K562 (cell line): ENCODE measurements around the gene PRELID1.

Experiments used
- CTCFL ChIP-seq: IDR thresholded peaks from 2 replicates; pipeline ENCODE4 v1.6.1; 2011; ENCODE audit warnings: borderline replicate concordance, low read depth, mild to moderate bottlenecking, moderate library complexity, low read length; ENCODE audit not compliant: insufficient read depth, poor library complexity, severe bottlenecking
- E4F1 ChIP-seq: fragments of 250-450 bp; sonication (Bioruptor Pico); IDR thresholded peaks from 2 replicates; pipeline ENCODE4 v1.5.0; 2021; ENCODE audit warnings: mild to moderate bottlenecking, borderline replicate concordance
- FOXP1 ChIP-seq: sonication (generic); formaldehyde crosslinking; IDR thresholded peaks from 2 replicates; pipeline ENCODE4 v1.8.0; 2022; ENCODE audit warnings: mild to moderate bottlenecking, missing genetic modification reagents
- KDM1A ChIP-seq, 2 experiments: fragments of 450-650 bp; IDR thresholded peaks; 2 replicates each; pipeline ENCODE4 v1.6.1; 2016; ENCODE audit warnings: mild to moderate bottlenecking in 2 of 2
- MEIS2 ChIP-seq: fragments of 450-650 bp; IDR thresholded peaks from 2 replicates; pipeline ENCODE4 v1.6.1; 2014; ENCODE audit warnings: mild to moderate bottlenecking; ENCODE audit not compliant: partially characterized antibody
- NR2F6 ChIP-seq: fragments of 450-650 bp; formaldehyde crosslinking; IDR thresholded peaks from 2 replicates; pipeline ENCODE4 v1.4.0; 2020; ENCODE audit warnings: mild to moderate bottlenecking
- SREBF2 ChIP-seq: sonication (generic); formaldehyde crosslinking; IDR thresholded peaks from 2 replicates; pipeline ENCODE4 v1.4.0; 2020; ENCODE audit warnings: mild to moderate bottlenecking, missing genetic modification reagents
- ZNF79 ChIP-seq: fragments of 250-450 bp; sonication (Bioruptor Pico); IDR thresholded peaks from 2 replicates; pipeline ENCODE4 v1.4.0; 2020; ENCODE audit warnings: low read depth, mild to moderate bottlenecking, moderate library complexity
- TF ChIP-seq, protein P1 (sequence below), 2 experiments: fragments of 450-650 bp in 1 of 2; IDR thresholded peaks; 2 replicates each; pipeline ENCODE4 v1.6.1; 2011 to 2017; ENCODE audit warnings: low read depth in 2 of 2, antibody characterized with exemption in 1 of 2, borderline replicate concordance in 1 of 2, low read length in 1 of 2, mild to moderate bottlenecking in 1 of 2, mixed read lengths in 1 of 2; ENCODE audit not compliant: control insufficient read depth in 1 of 2
- TF ChIP-seq, protein P2 (sequence below): sonication (generic); formaldehyde crosslinking; IDR thresholded peaks from 2 replicates; pipeline ENCODE4 v1.9.0; 2022; ENCODE audit warnings: mild to moderate bottlenecking, missing genetic modification reagents
- TF ChIP-seq, protein P3 (sequence below): sonication (generic); formaldehyde crosslinking; IDR thresholded peaks from 2 replicates; pipeline ENCODE4 v1.5.0; 2020; ENCODE audit warnings: missing genetic modification reagents
- TF ChIP-seq, protein P4 (sequence below): sonication (generic); formaldehyde crosslinking; IDR thresholded peaks from 2 replicates; pipeline ENCODE4 v1.8.0; 2023; ENCODE audit warnings: missing genetic modification reagents, mild to moderate bottlenecking, borderline replicate concordance

DNA sequence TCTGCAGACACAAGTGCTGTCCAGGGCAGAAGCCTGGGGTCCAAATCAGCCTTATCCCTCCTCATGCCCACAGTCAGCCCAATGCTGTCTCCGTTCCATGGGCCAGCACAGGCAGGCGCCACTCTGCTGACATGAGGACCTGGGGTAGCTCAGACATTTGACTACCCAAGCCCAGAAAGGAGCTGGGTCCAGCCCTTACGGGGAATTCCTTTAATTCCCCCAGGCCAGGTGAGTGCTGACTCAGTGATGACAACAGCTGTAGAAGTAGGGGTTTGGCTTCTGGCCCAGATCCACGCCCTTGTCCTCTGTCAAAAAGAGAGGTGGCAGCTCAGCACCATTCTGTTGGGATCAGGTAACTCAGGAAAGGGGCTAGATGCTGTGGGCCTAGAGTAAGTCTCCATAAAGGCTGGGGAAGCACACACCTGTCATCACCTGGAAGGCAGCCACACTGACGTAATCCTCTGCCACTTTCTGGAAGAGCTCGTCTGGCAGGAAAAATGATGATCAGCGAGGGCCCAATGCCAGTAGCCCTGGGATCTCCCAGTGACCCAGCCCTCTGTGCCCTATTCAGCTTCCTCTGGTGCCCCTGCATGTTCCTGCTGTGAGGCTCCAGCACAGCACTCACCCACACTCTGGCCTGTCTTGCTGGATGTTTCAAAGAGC is 2.0 kb upstream of the PRELID1 start:
- TF ChIP-seq, protein P1, sequence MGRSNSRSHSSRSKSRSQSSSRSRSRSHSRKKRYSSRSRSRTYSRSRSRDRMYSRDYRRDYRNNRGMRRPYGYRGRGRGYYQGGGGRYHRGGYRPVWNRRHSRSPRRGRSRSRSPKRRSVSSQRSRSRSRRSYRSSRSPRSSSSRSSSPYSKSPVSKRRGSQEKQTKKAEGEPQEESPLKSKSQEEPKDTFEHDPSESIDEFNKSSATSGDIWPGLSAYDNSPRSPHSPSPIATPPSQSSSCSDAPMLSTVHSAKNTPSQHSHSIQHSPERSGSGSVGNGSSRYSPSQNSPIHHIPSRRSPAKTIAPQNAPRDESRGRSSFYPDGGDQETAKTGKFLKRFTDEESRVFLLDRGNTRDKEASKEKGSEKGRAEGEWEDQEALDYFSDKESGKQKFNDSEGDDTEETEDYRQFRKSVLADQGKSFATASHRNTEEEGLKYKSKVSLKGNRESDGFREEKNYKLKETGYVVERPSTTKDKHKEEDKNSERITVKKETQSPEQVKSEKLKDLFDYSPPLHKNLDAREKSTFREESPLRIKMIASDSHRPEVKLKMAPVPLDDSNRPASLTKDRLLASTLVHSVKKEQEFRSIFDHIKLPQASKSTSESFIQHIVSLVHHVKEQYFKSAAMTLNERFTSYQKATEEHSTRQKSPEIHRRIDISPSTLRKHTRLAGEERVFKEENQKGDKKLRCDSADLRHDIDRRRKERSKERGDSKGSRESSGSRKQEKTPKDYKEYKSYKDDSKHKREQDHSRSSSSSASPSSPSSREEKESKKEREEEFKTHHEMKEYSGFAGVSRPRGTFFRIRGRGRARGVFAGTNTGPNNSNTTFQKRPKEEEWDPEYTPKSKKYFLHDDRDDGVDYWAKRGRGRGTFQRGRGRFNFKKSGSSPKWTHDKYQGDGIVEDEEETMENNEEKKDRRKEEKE (IDR thresholded peaks at IDR 0.05; ENCODE audit: borderline replicate concordance in 1 of 2, control insufficient read depth in 1 of 2, low read depth in 2 of 2, low read length in 1 of 2), result no peak
- TF ChIP-seq, protein P2, sequence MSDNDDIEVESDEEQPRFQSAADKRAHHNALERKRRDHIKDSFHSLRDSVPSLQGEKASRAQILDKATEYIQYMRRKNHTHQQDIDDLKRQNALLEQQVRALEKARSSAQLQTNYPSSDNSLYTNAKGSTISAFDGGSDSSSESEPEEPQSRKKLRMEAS (CRISPR knock-in tag), result no peak
- TF ChIP-seq, protein P3, sequence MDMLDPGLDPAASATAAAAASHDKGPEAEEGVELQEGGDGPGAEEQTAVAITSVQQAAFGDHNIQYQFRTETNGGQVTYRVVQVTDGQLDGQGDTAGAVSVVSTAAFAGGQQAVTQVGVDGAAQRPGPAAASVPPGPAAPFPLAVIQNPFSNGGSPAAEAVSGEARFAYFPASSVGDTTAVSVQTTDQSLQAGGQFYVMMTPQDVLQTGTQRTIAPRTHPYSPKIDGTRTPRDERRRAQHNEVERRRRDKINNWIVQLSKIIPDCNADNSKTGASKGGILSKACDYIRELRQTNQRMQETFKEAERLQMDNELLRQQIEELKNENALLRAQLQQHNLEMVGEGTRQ (CRISPR knock-in tag), result no peak
- no peak for TF ChIP-seq E4F1 (CRISPR knock-in tag)
- no peak for TF ChIP-seq ZNF79 (CRISPR knock-in tag)
- no peak for TF ChIP-seq CTCFL
- TF ChIP-seq FOXP1 (CRISPR knock-in tag), result no peak
- TF ChIP-seq, protein P4, sequence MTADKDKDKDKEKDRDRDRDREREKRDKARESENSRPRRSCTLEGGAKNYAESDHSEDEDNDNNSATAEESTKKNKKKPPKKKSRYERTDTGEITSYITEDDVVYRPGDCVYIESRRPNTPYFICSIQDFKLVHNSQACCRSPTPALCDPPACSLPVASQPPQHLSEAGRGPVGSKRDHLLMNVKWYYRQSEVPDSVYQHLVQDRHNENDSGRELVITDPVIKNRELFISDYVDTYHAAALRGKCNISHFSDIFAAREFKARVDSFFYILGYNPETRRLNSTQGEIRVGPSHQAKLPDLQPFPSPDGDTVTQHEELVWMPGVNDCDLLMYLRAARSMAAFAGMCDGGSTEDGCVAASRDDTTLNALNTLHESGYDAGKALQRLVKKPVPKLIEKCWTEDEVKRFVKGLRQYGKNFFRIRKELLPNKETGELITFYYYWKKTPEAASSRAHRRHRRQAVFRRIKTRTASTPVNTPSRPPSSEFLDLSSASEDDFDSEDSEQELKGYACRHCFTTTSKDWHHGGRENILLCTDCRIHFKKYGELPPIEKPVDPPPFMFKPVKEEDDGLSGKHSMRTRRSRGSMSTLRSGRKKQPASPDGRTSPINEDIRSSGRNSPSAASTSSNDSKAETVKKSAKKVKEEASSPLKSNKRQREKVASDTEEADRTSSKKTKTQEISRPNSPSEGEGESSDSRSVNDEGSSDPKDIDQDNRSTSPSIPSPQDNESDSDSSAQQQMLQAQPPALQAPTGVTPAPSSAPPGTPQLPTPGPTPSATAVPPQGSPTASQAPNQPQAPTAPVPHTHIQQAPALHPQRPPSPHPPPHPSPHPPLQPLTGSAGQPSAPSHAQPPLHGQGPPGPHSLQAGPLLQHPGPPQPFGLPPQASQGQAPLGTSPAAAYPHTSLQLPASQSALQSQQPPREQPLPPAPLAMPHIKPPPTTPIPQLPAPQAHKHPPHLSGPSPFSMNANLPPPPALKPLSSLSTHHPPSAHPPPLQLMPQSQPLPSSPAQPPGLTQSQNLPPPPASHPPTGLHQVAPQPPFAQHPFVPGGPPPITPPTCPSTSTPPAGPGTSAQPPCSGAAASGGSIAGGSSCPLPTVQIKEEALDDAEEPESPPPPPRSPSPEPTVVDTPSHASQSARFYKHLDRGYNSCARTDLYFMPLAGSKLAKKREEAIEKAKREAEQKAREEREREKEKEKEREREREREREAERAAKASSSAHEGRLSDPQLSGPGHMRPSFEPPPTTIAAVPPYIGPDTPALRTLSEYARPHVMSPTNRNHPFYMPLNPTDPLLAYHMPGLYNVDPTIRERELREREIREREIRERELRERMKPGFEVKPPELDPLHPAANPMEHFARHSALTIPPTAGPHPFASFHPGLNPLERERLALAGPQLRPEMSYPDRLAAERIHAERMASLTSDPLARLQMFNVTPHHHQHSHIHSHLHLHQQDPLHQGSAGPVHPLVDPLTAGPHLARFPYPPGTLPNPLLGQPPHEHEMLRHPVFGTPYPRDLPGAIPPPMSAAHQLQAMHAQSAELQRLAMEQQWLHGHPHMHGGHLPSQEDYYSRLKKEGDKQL (CRISPR knock-in tag), result no peak
- no peak for TF ChIP-seq NR2F6 (CRISPR knock-in tag)
- TF ChIP-seq MEIS2, result no peak
- no peak for TF ChIP-seq SREBF2 (CRISPR knock-in tag)
- TF ChIP-seq KDM1A (IDR thresholded peaks at IDR 0.05), result no peak
